Measurements from ENCODE around the gene PSMF1. TPM values are rescaled to one million over a fixed set of nuclear protein-coding genes. Genes with fewer than 3 reads are reported as not detected.

The PSMF1 gene
- total RNA-seq, 1 donor from 2014 or later, result 142 TPM

DNA sequence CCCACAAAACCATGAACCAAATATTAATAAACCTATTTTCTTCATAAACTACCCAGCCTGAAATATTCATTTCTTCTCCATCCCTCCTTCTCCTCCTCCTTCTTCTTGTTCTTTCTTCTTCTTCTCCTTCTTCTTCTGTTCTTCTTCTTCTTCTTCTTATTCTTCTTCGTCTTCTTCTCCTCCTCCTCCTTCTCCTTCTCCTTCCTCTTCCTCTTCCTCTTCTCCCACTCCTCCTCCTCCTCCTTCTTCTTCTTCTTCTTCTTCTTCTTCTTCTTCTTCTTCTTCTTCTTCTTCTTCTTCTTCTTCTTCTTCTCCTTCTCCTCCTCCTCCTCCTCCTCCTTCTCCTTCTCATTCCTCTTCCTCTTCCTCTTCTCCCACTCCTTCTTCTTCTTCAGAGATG, 71.4 kb downstream of the PSMF1 start:
- Mint-ChIP-seq H3K27me3 (peaks cover 29% of the 10 kb centered on the region), H3K36me3 (no peaks in the 10 kb centered on the region), H3K27ac (no peak overlapping the region), H3K4me3 (no peak overlapping the region), H3K4me1 (ENCODE audit: unreplicated experiment) (no peaks in the 10 kb centered on the region), H3K9me3 (no peaks in the 10 kb centered on the region)
- TF ChIP-seq, protein P1, sequence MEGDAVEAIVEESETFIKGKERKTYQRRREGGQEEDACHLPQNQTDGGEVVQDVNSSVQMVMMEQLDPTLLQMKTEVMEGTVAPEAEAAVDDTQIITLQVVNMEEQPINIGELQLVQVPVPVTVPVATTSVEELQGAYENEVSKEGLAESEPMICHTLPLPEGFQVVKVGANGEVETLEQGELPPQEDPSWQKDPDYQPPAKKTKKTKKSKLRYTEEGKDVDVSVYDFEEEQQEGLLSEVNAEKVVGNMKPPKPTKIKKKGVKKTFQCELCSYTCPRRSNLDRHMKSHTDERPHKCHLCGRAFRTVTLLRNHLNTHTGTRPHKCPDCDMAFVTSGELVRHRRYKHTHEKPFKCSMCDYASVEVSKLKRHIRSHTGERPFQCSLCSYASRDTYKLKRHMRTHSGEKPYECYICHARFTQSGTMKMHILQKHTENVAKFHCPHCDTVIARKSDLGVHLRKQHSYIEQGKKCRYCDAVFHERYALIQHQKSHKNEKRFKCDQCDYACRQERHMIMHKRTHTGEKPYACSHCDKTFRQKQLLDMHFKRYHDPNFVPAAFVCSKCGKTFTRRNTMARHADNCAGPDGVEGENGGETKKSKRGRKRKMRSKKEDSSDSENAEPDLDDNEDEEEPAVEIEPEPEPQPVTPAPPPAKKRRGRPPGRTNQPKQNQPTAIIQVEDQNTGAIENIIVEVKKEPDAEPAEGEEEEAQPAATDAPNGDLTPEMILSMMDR (conservative IDR thresholded peaks at IDR 0.05), result no peak
- DNase-seq (ENCODE audit: extremely low spot score, unreplicated experiment), result no peak

DNA sequence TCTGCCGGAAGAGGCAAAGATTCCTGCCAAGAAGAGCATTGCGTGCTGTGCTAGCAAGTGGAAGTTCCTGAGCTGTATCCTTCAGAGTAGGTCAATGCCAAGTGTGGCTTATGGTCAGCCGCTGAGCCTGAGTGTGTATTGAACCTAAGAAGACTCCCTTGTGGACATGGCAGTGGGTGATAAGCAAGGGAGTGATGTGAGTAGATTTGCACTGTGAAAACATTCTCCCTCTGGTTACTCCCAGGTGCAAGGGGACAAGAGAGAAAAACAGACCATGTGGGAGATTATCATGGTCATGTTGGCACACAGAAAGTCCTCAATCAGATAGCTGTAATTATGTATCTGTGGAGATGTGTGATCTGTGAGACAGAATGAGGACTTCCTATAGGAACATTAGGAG, 72.4 kb downstream of the PSMF1 start:
- Mint-ChIP-seq H3K27me3 (peaks cover 33% of the 10 kb centered on the region), H3K4me3 (no peak overlapping the region), H3K36me3 (no peaks in the 10 kb centered on the region), H3K27ac (no peak overlapping the region), H3K4me1 (ENCODE audit: unreplicated experiment) (no peaks in the 10 kb centered on the region), H3K9me3 (no peaks in the 10 kb centered on the region)
- DNase-seq (ENCODE audit: extremely low spot score, unreplicated experiment), result no peak
- TF ChIP-seq, protein P1 (conservative IDR thresholded peaks at IDR 0.05), result no peak

DNA sequence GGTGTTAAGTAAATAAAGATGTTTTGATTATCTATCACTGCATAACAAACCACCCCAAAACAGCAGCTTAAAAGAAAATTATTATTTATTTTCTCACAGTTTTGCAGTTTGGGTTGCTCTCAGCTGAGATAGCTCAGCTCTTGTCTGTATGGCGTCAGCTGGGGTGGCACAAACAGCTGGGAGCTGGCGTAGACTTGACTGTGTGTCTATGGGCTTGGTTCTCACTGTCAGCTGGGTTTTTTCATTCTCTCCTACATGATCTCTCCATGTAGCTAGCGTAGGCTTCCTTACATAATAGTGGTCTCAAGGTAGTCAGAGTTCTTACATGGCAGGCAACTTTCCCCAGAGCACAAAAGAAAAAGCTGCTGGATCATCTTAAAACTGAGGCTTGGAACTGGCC, 72.9 kb downstream of the PSMF1 start:
- TF ChIP-seq, protein P1 (conservative IDR thresholded peaks at IDR 0.05), result no peak
- Mint-ChIP-seq H3K27ac (no peak overlapping the region), H3K4me1 (ENCODE audit: unreplicated experiment) (no peaks in the 10 kb centered on the region), H3K9me3 (no peaks in the 10 kb centered on the region), H3K27me3 (peaks cover 33% of the 10 kb centered on the region), H3K4me3 (no peak overlapping the region), H3K36me3 (no peaks in the 10 kb centered on the region)
- DNase-seq (ENCODE audit: extremely low spot score, unreplicated experiment), result no peak

DNA sequence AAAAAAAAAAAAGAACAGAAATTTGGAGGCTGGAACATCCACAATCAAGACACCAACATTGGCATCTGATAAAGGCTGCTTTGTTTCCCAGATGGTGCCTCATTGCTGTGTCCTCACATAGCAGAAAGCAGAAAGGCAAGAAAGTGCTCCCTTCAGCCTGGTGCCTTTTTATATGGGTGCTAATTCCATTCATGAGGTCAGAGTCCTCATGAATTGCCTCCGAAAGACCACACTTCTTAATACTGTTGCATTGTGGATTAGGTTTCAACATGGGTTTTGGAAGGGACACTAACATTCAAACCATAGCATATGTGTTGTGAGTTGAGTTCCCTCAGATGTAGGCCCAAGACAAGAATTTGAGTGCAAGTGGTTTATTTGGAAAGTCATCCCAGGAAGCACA, 76.8 kb downstream of the PSMF1 start:
- H3K27ac Mint-ChIP-seq, result no peak overlapping the region

DNA sequence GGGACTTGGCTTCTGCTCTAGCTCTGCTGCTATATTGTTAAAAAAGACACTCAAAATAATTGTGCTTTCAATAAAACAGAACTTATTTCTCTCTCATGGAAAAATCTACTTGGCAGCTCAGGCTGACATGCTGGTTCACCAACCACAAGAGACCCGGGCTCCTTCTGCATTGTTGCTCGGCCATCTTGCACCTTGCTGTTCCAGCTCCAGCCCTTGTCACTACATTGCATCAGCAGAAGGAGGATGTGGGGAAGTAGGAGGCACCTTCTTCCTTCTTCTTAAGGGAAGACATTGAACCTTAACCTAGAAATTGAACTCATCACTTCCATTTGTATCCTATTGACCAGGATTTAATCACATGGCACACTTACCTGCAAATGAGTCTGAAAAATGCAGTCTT, 78.2 kb downstream of the PSMF1 start:
- H3K27ac Mint-ChIP-seq, result no peak overlapping the region
- H3K36me3 Mint-ChIP-seq, result no peaks in the 10 kb centered on the region
- DNase-seq (ENCODE audit: extremely low spot score, unreplicated experiment), result no peak
- peaks cover 31% of the 10 kb centered on the region for H3K27me3 Mint-ChIP-seq
- no peaks in the 10 kb centered on the region for H3K4me1 Mint-ChIP-seq (ENCODE audit: unreplicated experiment)
- H3K9me3 Mint-ChIP-seq, result no peaks in the 10 kb centered on the region
- TF ChIP-seq, protein P1 (conservative IDR thresholded peaks at IDR 0.05), result no peak
- H3K4me3 Mint-ChIP-seq, result no peak overlapping the region

More for the DNA sequence above, 76.8 kb downstream of the PSMF1 start:
- Mint-ChIP-seq H3K27me3 (peaks cover 34% of the 10 kb centered on the region), H3K4me3 (no peak overlapping the region), H3K9me3 (no peaks in the 10 kb centered on the region), H3K4me1 (ENCODE audit: unreplicated experiment) (no peaks in the 10 kb centered on the region), H3K36me3 (no peaks in the 10 kb centered on the region)
- no peak for DNase-seq (ENCODE audit: extremely low spot score, unreplicated experiment)
- TF ChIP-seq, protein P1 (conservative IDR thresholded peaks at IDR 0.05), result no peak

DNA sequence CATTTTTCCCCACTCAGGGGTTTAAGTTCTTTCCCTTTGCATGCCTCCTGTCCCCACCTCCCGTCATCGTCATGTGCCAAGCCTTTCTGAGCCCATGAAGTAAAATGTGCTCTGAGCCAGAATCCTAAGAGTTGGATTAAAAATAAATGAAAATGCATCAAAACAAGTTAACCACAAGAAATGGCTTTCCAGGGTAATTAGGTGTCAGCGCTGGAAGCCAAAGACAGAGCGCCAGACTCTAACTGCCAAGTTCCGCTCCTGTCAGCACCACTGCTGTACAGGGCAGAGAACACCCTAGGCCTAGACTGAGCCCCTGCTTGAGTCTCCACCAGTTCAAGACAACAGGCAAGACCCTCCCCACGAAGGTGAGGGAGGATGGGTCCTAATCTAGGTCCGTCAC, 79.4 kb downstream of the PSMF1 start:
- H3K4me1 Mint-ChIP-seq (ENCODE audit: unreplicated experiment), result no peaks in the 10 kb centered on the region
- no peak overlapping the region for H3K27ac Mint-ChIP-seq
- H3K4me3 Mint-ChIP-seq, result no peak overlapping the region
- TF ChIP-seq, protein P1 (conservative IDR thresholded peaks at IDR 0.05), result no peak
- peaks cover 31% of the 10 kb centered on the region for H3K27me3 Mint-ChIP-seq
- H3K9me3 Mint-ChIP-seq, result no peaks in the 10 kb centered on the region
- H3K36me3 Mint-ChIP-seq, result no peaks in the 10 kb centered on the region
- DNase-seq (ENCODE audit: extremely low spot score, unreplicated experiment), result no peak
